GM23248 (cell line): ENCODE results near the gene NDUFB10. TPM values are rescaled to one million over a fixed set of nuclear protein-coding genes. Genes with fewer than 3 reads are reported as not detected.

ENCODE experiments used
- DNase-seq: peaks from one replicate; pipeline ENCODE4 v3.0.0-alpha.2; 2015
- H2AFZ ChIP-seq: fragments of 200-600 bp; sonication (generic); 2 replicates; pipeline ENCODE4 v1.6.1; 2016; ENCODE audit warnings: antibody characterized with exemption
- H3F3A ChIP-seq: fragments of 200-600 bp; sonication (generic); 2 replicates; pipeline ENCODE4 v1.6.1; 2016; ENCODE audit warnings: mild to moderate bottlenecking, antibody characterized with exemption, mixed run types; ENCODE audit not compliant: insufficient read depth
- H3K27ac ChIP-seq: fragments of 200-600 bp; sonication (generic); 2 replicates; pipeline ENCODE4 v1.5.1; 2016; ENCODE audit warnings: mild to moderate bottlenecking
- H3K27me3 ChIP-seq: fragments of 200-600 bp; sonication (generic); replicated peaks from 2 replicates; pipeline ENCODE4 v1.6.1; 2016; ENCODE audit warnings: mild to moderate bottlenecking; ENCODE audit not compliant: insufficient read depth
- H3K36me3 ChIP-seq: fragments of 200-600 bp; sonication (generic); 2 replicates; pipeline ENCODE4 v1.6.1; 2016; ENCODE audit warnings: low read depth, mild to moderate bottlenecking
- H3K4me1 ChIP-seq: fragments of 200-600 bp; sonication (generic); 2 replicates; pipeline ENCODE4 v1.6.1; 2016; ENCODE audit warnings: mild to moderate bottlenecking; ENCODE audit not compliant: insufficient read depth
- H3K4me2 ChIP-seq: fragments of 200-600 bp; sonication (generic); one replicate; pipeline ENCODE4 v1.6.1; 2016; ENCODE audit warnings: mild to moderate bottlenecking; ENCODE audit not compliant: unreplicated experiment
- H3K4me3 ChIP-seq: fragments of 200-600 bp; sonication (generic); 2 replicates; pipeline ENCODE4 v1.5.1; 2016; ENCODE audit warnings: mild to moderate bottlenecking
- H3K79me2 ChIP-seq: fragments of 200-600 bp; sonication (generic); 2 replicates; pipeline ENCODE4 v1.6.1; 2016; ENCODE audit warnings: mild to moderate bottlenecking; ENCODE audit not compliant: insufficient read depth
- H3K9ac ChIP-seq: fragments of 200-600 bp; sonication (generic); 2 replicates; pipeline ENCODE4 v1.6.1; 2016; ENCODE audit warnings: mild to moderate bottlenecking
- H3K9me2 ChIP-seq: fragments of 200-600 bp; sonication (generic); 2 replicates; pipeline ENCODE4 v1.6.1; 2016; ENCODE audit warnings: mixed run types, mild to moderate bottlenecking, moderate library complexity; ENCODE audit not compliant: insufficient read depth
- H3K9me3 ChIP-seq: fragments of 200-600 bp; sonication (generic); one replicate; pipeline ENCODE4 v1.6.1; 2017; ENCODE audit warnings: low read depth
- H4K20me1 ChIP-seq: fragments of 200-600 bp; sonication (generic); 2 replicates; pipeline ENCODE4 v1.6.0; 2016; ENCODE audit not compliant: insufficient read depth
- EZH2 ChIP-seq: fragments of 200-600 bp; sonication (generic); IDR thresholded peaks from 2 replicates; pipeline ENCODE4 v1.6.1; 2018; ENCODE audit warnings: antibody characterized with exemption, mild to moderate bottlenecking; ENCODE audit not compliant: insufficient read depth, poor library complexity, severe bottlenecking
- EZH2phosphoT487 ChIP-seq: fragments of 200-600 bp; sonication (generic); IDR thresholded peaks from 2 replicates; pipeline ENCODE4 v1.6.1; 2018; ENCODE audit warnings: antibody characterized with exemption, moderate library complexity, mild to moderate bottlenecking, low read depth; ENCODE audit not compliant: insufficient read depth
- WGBS, 2 experiments: methylation state at CpG; one replicate each; pipeline ENCODE4 v1.1.6; 2015 to 2017; ENCODE audit warnings: low lambda C conversion rate in 2 of 2, low coverage in 1 of 2; ENCODE audit errors: missing lambda C conversion rate in 2 of 2; 5-methylcytosine and 5-hydroxymethylcytosine counted together
- in situ Hi-C: fragments of 300-500 bp; cut with MboI; formaldehyde crosslinking; loops from 2 replicates; pipeline ENCODE4 v1.15.0; 2020
- polyA plus RNA-seq: library from polyadenylated mRNA; unstranded; fragments of >200 nt; fragmentation: Nextera tagmentation; extraction: Ambion mirVana; gene quantifications from 2 replicates; pipeline ENCODE4 v1.2.1, GENCODE V29; 2016
- total RNA-seq: library from RNA; depleted of rRNA; stranded (reverse); fragments of >200 nt; shearing (Covaris generic); gene quantifications from 2 replicates; pipeline ENCODE4 v1.2.3, GENCODE V29; 2014

NDUFB10 gene
- total and polyA plus RNA-seq, 2 experiments from 2014 or later = 136 to 266 TPM

GRCh38 chr16:1980770-1981087 lies 21.4 kb downstream of the NDUFB10 start:
- Histone ChIP-seq H4K20me1 (no peaks in the 10 kb centered on the region), H3K36me3 (no peaks in the 10 kb centered on the region; the same call in 1 of the 2 replicates), H3K9me3 (no peaks in the 10 kb centered on the region), H3K27ac (no peak overlapping the region), H3K4me1 (no peaks in the 10 kb centered on the region), H3F3A (peaks cover 9% of the 10 kb centered on the region), H3K27me3 (peaks cover 21% of the 10 kb centered on the region), H2AFZ (no peak overlapping the region), H3K4me2 (no peak overlapping the region), H3K4me3 (no peak overlapping the region), H3K9ac (no peak overlapping the region), H3K79me2 (peaks cover 8% of the 10 kb centered on the region; the same call in 1 of the 2 replicates), H3K9me2 (no peaks in the 10 kb centered on the region)
- in situ Hi-C loops = no loop called here
- WGBS, 2 experiments = 31 to 35% methylated on average over 16 of the region's 16 CpGs
- no peak for DNase-seq
- no peak for TF ChIP-seq EZH2
- TF ChIP-seq EZH2phosphoT487 = no peak

- Histone ChIP-seq H3K4me2 (no peak within 1 kb of the TSS), H3F3A (peaks cover 9% of the 10 kb centered on the region), H3K4me3 (no peak within 1 kb of the TSS), H3K9ac (no peak within 1 kb of the TSS), H4K20me1 (no peaks in the 10 kb centered on the region), H3K27me3 (peaks cover 21% of the 10 kb centered on the region), H3K9me2 (no peaks in the 10 kb centered on the region), H2AFZ (no peak within 1 kb of the TSS), H3K36me3 (no peaks in the 10 kb centered on the region), H3K9me3 (no peaks in the 10 kb centered on the region), H3K4me1 (no peaks in the 10 kb centered on the region), H3K79me2 (peaks cover 9% of the 10 kb centered on the region; the same call in 1 of the 2 replicates), H3K27ac (no peak within 1 kb of the TSS)
- TF ChIP-seq EZH2 (no peak), EZH2phosphoT487 (no peak)
- WGBS, 2 experiments = 26% methylated on average over 6 of the region's 6 CpGs
- in situ Hi-C loops = no loop called here
- DNase-seq = no peak
Observed at GRCh38 chr16:1981398-1981836, 22.1 kb downstream of the NDUFB10 start, which contains the start of gene NOXO1. Gene NOXO1 (minus strand): TSS chr16:1981469. CDS start chr16:1981179, 290 bp downstream.

DNA sequence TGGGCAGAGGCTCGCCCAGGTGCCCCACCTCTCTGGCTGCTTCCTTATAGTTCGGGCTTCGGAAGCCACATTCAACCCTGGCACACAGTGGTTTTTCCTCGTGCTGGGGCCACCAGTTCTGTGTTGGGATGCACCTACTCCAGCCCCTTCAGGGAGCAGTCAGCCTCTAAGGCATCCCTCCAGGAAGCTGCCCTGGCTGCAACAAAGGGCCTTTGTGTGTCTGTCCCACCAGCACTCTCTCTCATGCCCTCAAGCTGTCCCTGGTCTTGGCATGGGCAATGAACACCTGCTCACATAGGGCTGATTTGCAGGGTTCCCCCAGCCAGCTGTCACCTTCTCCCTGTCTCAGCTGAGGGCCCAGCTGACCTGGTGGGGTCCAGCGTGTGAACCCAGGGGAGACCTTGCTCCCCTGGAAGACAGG lies 22.7 kb downstream of the NDUFB10 start:
- Histone ChIP-seq H3K4me1 (no peaks in the 10 kb centered on the region), H3K36me3 (no peaks in the 10 kb centered on the region), H3K27me3 (peaks cover 21% of the 10 kb centered on the region), H3F3A (peaks cover 9% of the 10 kb centered on the region), H3K27ac (no peak overlapping the region), H3K9me3 (no peaks in the 10 kb centered on the region), H3K9ac (no peak overlapping the region), H4K20me1 (no peaks in the 10 kb centered on the region), H3K79me2 (peaks cover 9% of the 10 kb centered on the region; the same call in 1 of the 2 replicates), H2AFZ (no peak overlapping the region), H3K4me2 (no peak overlapping the region), H3K9me2 (no peaks in the 10 kb centered on the region), H3K4me3 (no peak overlapping the region)
- in situ Hi-C loops = no loop called here
- DNase-seq = no peak
- no peak for TF ChIP-seq EZH2phosphoT487
- no peak for TF ChIP-seq EZH2
- 53 to 56% methylated on average over 5 of the region's 5 CpGs for WGBS, 2 experiments

DNA sequence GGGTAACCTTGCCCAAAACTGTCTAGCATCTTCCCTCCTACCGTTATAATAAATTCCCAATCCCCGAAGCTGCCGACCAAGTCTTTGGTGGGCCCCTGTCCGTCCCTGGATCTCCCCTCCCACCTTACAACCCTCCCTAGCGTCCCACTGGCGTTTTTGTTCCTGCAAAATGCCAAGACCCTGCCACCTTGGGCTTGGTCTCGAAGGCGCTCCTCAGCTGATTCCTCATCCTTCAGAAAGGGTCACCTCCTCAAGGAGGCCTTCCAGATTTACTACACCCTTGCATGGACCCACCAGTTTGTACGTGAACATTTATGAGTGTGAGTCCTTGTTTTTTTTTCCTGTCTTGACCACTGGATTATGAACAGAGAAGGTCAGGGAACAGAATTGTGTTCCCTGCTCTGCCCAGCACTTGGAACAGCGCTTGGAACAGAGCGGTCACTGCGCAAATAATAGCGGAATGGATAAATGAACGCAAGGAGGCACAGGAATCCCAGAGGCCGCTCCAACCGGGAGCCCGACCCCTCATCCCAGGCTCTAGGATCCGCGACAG lies 23.7 kb downstream of the NDUFB10 start:
- peaks cover 21% of the 10 kb centered on the region for H3K27me3 ChIP-seq
- peak overlapping the region; percentile 91 for H3K4me2 ChIP-seq
- peak overlapping the region; percentile 82; the same call in 1 of the 2 replicates for H3K9ac ChIP-seq
- 18 to 20% methylated on average over 19 of the region's 19 CpGs for whole genome bisulfite sequencing, 2 experiments
- H3K79me2 ChIP-seq = peaks cover 9% of the 10 kb centered on the region; the same call in 1 of the 2 replicates
- in situ Hi-C loops = no loop called here
- peak overlapping the region; percentile 63; the same call in 1 of the 2 replicates for H2AFZ ChIP-seq
- peak overlapping the region; percentile 86 for H3K4me3 ChIP-seq
- peaks cover 9% of the 10 kb centered on the region for H3F3A ChIP-seq
- H3K9me3 ChIP-seq = no peaks in the 10 kb centered on the region
- no peaks in the 10 kb centered on the region for H3K4me1 ChIP-seq
- no peaks in the 10 kb centered on the region for H3K9me2 ChIP-seq
- H4K20me1 ChIP-seq = no peaks in the 10 kb centered on the region
- H3K27ac ChIP-seq = no peak overlapping the region
- DNase-seq = no peak
- TF ChIP-seq EZH2 = no peak
- no peak for TF ChIP-seq EZH2phosphoT487
- no peaks in the 10 kb centered on the region for H3K36me3 ChIP-seq
